GM19023 (cell line): Measurements from ENCODE around the gene PDGFRB.

Source experiments
- ATAC-seq: cut with Tn5 transposase; IDR thresholded peaks from one replicate; pipeline ENCODE4 v1.9.1; 2021; ENCODE audit warnings: mild to moderate bottlenecking, moderate library complexity; ENCODE audit not compliant: unreplicated experiment

The PDGFRB gene

DNA sequence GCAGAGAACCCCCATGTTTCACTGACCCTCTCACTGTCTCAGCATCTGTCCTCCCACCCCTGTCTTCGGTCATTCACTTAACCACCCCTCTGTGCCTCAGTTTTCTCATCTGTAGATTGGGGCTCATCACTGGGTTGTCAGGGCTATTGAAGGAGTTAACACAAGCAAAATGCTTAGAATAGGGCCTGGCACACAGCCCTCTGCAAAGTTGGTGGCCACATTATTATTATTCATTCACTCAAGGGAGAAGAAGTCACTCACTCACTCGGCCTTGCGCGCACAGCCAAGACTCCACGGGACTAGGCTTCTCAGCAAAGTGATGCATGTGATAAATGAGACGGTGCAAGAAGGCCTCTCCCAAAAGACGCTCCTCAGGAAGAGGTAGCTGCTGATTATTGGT is 8.0 kb downstream of the PDGFRB start:
- ATAC-seq, result no peak

DNA sequence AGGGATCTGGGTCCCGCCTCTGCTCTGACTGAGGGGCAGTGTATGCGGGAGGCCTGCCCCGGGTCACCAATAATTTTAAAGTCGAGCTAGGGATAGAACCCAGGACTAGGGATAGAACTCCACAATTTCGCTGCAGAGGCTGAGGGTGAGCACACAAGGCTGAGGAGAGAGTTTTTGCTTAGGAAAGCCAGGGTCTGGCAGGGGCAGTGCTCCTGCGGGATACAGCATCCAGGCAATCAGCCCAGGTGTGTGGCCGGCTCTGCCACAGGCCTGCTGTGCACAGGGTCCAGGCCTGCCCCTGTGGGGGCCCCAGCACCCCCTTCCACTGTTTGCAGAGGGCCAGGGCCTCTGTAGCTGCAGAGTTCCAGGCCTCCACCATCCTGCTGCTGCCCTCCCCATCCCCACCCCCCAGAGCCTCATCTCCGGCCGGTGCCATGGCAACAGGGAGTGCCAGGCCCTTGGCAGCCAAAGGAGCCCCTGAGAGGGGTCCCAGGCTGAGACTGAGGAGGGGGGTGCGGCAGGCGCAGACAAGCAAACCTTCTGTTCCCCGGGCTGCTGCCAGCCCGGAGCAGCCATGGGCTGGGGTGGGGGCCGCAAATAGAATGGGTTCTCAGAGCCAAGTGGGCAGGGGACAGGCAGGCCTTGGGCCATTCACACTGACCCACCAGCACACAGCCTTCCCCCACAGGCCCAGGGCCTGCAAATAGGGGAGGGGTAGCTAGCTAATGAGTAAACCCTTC is 8.6 kb downstream of the PDGFRB start:
- ATAC-seq, result no peak

DNA sequence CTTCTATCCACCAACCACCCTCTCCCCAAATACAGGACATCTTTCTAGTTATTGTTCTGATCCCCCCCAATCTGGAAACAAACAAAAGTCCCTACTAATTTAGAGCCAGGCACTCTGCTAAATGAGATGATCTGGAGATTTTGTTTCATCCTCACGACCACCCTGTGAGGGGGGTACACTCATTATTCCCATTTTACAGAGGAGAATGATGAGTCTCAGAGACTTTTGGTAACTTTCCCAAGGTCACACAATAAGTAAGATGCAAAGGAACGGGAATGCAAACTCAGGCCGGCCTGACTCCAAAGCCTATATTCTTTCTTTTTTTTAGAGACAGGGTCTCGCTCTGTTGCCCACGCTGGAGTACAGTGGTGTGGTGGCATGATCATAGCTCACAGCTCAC is 9.4 kb downstream of the PDGFRB start:
- no peak for ATAC-seq

- ATAC-seq, result no peak
These were observed 10.8 kb downstream of the PDGFRB start for GRCh38 chr5:150144879-150145278.

DNA sequence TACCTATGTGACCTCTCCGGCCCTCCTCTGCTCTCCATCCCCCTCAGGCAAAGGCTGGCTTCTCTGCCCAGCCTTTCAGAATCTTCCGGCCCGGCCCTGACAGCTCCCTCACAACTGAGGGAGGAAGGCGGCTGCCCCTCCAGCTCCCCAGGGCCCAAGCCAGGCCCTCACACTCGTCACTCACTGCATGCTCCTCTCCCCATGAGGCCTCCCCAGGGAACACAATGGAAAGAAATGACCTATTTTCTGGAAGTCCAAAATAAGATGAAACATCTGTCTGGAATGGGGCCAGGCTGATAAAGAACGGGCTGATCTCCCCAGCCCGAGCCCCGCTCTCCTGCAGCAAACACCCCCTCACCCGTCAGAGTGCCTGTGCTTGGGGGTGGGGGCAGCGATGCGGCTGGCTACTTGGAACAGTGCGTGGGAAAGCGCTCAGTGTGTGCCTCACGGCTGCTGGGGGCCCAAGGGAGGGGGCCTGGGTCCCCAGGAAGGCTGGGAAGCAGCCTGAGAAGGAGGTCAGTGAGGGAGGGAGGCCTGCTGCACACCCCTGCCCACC is 11.3 kb downstream of the PDGFRB start:
- no peak for ATAC-seq

- ATAC-seq, result no peak
These were observed 12.0 kb downstream of the PDGFRB start for GRCh38 chr5:150143350-150144245.

- no peak for ATAC-seq
These were observed 12.7 kb downstream of the PDGFRB start for GRCh38 chr5:150142959-150143349.

DNA sequence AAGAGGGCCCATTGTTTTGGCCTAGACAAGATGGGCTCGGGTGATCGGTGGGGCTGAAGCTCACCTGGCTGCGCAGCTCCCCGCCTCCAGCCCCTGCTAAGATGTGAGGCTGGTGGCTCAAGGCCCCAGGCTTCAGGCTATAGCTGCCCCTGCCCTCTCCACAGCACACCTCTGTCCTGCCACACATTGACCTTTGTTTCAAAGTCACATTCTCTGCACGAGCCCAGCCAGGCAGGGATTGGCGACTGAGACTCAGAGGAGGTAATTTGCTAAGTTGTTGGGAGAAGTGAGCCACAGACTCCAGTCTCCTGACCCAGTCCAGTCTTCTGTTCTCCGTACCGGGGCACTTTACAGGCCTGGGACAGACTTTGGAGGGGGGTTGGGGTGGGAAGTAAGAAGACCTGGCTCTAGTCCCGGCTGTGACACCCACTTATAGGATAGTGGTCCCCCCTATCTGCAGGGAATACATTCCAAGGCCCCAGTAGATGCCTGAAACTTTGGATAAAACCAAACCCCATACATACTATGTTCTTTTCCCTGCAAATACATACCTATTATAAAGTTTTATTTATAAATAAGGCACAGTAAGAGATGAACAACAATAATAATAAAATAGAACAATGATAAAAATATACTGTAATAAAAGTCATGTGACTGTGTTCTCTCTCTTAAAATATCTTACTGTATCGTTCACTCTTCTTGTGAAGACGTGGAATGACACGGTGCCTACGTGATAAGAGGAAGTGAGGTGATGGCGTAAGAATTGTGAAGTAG is 13.3 kb downstream of the PDGFRB start:
- no peak for ATAC-seq

DNA sequence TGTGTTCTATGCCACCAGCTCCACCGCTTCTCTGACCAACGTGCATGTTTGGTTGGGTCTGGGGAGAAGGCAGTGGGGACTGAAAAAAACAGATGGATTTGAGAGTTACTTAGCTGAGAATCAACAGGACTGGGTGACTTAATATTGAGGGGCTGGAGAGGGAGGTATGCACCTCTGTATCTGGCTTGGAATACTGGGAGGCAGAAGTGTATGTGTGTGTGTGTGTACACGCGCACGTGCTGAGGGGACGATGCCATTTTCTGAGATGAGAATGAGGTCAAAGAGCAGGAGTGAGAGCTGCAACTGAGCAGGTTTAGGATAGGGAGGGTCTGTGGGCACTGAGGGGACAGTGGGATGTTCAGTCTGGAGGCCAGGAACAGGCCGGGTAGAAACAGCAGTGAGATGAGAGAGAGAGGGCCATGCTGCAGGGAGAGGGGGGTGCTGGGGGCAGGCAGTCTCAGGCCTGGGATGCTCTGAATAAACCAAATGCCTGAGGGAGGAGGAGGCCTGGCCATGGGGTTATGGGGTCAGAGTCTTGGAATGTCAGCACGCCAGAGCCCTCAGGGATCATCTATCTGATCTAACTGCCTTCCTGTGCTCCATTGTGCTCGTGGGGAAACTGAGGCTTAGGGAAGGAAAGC is 14.0 kb downstream of the PDGFRB start:
- ATAC-seq, result no peak

DNA sequence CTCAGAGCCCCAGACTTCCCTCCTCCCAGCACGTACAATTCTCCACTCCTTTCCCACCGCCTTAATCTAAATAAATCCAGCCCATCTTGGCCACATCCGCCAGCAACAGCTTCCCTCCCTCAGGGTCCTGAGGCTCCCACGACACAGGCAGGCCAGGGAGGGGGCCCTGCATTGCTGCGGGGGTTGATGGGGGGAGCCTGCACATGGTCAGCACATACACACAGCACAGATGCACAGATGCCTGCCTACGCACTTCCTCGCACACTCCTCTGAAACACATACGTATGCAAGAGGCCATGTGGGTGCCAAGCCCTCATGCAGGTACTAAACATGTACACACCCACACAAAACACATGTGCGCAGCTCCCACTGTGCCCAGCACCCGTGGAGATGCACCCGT is 14.8 kb downstream of the PDGFRB start:
- ATAC-seq, result no peak

DNA sequence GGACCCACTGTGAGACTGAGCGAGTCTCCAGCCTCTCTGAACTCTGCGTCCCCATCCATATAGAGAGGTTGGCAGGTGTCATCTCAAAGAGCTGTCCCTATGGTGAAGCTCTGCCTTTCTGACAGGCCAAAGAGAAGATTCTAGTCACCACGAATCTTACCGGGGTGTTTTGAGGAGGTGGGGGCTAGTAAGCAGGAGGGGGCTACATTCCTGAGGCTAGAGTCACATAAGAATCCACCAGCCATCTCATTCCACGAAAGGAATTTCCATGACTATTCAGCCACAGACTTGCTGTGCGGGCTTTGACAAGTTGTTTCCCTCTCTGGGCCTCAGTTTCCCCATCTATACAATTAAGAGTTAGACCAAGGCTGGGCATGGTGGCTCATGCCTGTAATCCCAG is 16.3 kb downstream of the PDGFRB start:
- no peak for ATAC-seq

GRCh38 chr5:150138551-150139265 is 16.9 kb downstream of the PDGFRB start:
- ATAC-seq, result no peak

DNA sequence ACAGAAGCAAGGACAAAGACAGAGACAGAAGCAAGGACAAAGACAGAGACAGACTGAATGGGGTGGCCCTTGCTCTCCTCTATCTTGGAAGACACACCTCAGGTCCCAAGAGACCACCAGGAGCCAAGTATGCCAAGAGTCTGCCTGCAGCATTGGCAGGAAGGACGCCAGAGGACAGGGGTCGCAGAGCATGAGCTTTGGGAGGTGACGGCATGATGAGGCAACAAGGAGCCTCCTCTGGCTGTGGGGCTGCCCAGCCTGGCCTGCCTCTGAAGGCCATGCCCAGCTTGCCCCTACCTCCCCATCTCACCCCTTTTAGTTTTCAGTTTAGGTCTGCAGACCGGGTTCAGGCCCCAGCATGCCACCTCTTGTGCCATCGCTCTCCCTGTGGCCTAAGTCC is 17.6 kb downstream of the PDGFRB start:
- no peak for ATAC-seq

DNA sequence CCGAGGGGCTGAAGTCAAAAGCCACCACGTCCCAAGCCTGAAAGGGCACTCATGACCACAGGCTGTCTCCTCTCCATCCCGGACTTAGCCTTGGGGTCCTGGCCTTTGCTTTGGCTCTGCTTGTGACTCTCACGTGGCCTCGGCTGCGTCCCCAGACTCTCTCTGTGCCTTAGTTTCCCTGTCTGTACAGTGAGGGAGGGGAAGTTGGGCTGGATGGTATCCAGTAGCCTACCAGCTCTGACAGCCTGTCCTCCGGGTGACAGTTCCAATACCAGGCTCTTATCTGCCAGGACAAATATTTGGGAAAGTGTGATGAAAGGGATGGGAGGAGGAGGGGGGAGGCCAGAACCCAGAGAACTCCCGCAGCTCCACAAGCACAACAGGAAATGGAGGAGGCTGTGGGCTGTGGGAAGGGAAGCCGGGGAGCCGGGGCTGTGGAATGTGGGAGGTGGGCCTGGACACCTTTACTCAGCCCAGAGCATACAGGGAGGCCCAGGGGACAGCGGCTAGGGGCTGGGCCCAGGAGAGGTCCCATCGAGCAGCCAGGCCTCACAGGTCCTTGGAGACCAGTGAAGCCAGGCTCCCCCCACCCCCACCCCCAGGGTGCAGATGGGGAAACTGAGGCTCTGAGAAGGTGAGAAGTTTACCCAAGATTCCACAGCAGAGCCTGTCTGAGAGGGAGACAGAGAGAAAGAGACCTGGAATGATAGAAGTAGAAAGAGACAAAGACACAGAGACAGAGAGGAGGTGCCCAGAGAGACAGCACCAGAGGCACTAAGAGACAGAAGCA is 18.3 kb downstream of the PDGFRB start:
- ATAC-seq, result no peak

DNA sequence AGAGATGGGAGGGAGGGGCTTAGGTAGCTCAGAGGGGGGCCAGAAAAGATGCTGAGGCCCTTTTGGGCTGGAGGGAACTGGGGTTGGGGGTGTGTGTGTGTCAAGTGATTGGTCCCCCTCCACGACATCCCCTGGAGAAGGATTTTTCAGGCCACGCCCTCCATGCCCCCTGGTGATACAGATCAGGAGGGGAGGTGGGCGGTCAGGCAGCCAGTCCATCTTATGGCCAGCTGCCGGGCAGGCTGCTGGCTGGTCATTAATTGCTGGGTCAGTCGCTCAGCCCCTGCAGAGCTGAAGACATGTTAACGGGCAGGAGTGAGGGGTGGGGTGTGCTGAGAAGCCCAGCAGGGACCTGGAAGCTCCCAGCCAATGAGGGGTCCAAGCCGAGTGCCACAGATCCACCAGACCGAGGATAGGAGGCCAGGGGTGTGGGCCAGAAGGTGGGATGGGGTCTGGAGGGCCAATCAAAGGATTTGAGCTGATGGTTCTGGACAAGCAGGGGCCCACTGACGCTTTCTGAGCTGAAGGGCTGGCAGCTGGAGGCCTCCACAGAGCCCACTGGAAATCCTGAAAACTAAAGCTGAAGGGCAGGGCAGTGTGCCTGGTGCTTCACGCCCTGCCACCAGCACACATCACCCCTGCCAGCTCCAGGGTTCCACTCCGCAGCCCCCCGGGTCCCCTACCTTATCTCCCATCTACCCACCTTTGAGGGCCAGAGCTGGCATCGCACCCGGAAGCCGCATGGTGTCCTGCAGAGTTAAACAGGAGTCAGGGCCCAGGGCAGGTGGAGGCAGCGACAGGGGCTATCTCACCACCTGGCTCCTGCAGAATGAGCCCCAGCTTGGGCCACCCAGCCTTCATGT is 19.1 kb downstream of the PDGFRB start:
- no peak for ATAC-seq

DNA sequence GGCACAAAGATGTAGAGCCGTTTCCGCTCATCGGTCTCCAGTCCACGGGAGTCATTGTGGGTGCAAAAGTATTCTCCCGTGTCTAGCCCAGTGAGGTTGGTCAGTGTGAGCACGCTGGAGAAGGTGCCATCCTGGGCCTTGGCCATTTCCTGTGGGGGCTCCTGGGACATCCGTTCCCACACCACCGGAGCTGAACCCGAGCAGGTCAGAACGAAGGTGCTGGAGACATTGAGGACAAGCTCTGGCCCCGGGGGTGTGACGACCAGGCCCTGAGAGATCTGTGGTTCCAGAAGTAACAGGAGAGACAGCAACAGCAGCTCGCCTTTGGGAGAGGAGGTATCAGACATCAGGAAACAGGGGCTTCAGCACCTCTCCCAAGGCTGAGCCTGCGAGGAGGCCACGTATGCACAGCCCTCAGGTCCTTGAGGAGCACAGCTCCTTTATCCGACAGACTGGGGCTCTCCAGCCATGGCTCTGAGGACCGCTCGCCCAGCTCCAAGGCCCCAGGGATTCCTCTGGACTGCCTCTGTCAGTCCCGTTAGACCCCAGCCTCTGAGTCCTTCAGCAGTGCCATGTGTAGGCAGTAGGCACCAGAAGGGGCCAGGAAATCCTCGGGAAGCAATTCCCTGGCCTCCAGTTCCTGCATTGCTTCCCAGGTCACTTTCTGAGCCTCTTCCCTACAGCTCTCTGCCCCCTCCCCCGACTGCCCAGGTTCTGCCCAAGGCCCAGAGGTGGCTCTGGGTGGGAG is 19.9 kb downstream of the PDGFRB start:
- no peak for ATAC-seq

DNA sequence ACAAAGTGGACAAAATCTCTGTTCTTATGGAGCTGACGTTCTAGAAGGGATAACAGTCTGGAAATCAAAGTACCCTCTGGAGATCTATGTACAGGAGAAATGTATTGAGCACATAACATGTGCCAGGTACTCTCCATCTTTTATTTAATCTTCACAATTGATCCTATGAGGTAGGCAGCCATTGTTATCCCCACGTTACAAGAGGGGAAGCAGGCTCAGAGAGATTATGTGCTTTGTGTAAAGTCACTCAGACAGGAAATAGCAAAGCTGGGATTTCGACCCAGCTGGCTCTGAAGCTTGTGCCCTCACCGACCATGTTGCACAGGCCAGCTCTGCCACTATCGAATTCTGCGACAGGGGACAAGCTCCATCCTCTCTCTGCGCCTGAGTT is 21.5 kb downstream of the PDGFRB start:
- no peak for ATAC-seq
